Kidney (tissue), 14 donors: Measurements from ENCODE around the gene PPP1R13L. TPM values are rescaled to one million over a fixed set of nuclear protein-coding genes. Genes with fewer than 3 reads are reported as not detected.

ENCODE experiments used
- DNase-seq, 5 donors: peaks; one replicate each; pipeline ENCODE4 v3.0.0-alpha.2; 2013 to 2020
- FAIRE-seq: peaks from 2 replicates; lab custom pipeline; 2012; peaks lifted over from hg19 to GRCh38; lab: Jason Lieb, UNC
- H3K27ac ChIP-seq, 2 donors: one replicate each; pipeline ENCODE4 v1.7.0; 2013; ENCODE audit warnings: low read depth in 2 of 2, low read length in 2 of 2, inconsistent platforms in 1 of 2
- H3K27me3 ChIP-seq: one replicate; pipeline ENCODE4 v1.7.1; 2013; ENCODE audit warnings: low read length, inconsistent platforms; ENCODE audit not compliant: control insufficient read depth, insufficient read depth
- H3K36me3 ChIP-seq, 3 donors: one replicate each; pipeline versions ENCODE4 v1.7.0 to v1.7.1; 2013; ENCODE audit warnings: low read length in 3 of 3, control low read depth in 1 of 3, inconsistent platforms in 1 of 3; ENCODE audit not compliant: insufficient read depth in 3 of 3, control insufficient read depth in 2 of 3
- H3K4me1 ChIP-seq, 3 donors: one replicate each; pipeline versions ENCODE4 v1.7.0 to v1.7.1; 2013; ENCODE audit warnings: low read length in 3 of 3, inconsistent platforms in 1 of 3, low read depth in 1 of 3; ENCODE audit not compliant: control insufficient read depth in 2 of 3, insufficient read depth in 2 of 3
- H3K4me3 ChIP-seq, 3 donors: one replicate each; pipeline versions ENCODE4 v1.7.0 to v1.8.1; 2013; ENCODE audit warnings: low read length in 3 of 3, control low read depth in 1 of 3, inconsistent platforms in 1 of 3
- H3K9ac ChIP-seq, 3 donors: one replicate each; pipeline versions ENCODE4 v1.7.0 to v1.7.1; 2013; ENCODE audit warnings: low read length in 3 of 3, control low read depth in 1 of 3, inconsistent platforms in 1 of 3
- H3K9me3 ChIP-seq, 3 donors: one replicate each; pipeline versions ENCODE4 v1.7.0 to v1.7.1; 2013; ENCODE audit warnings: low read length in 3 of 3, control low read depth in 1 of 3, inconsistent platforms in 1 of 3; ENCODE audit not compliant: control insufficient read depth in 2 of 3, insufficient read depth in 1 of 3
- intact Hi-C: fragments of 100-400 bp; cut with DNase I; formaldehyde crosslinking; loops from one replicate; pipeline ENCODE4 v1.11.1; 2022
- polyA plus RNA-seq: library from polyadenylated mRNA; stranded (reverse); fragments of 350-450 nt; fragmentation: Illumina TruSeq; extraction: RNeasy Lipid Tissue Mini Kit (QIAGEN cat#74804); gene quantifications from one replicate; pipeline ENCODE4 v1.2.3, GENCODE V29; 2014; ENCODE audit warnings: low read depth, low replicate concordance; ENCODE audit not compliant: insufficient read depth
- total RNA-seq: library from RNA; stranded (reverse); fragmentation: NEBNext Ultra II Directional; extraction: Animal tissue kit (Norgen Biotek cat#: 25700); gene quantifications from one replicate; pipeline ENCODE4 v1.2.1, GENCODE V29; 2021
- TF ChIP-seq, protein P1 (sequence below): IDR thresholded peaks from 3 replicates; pipeline ENCODE4 v1.5.1; 2012; ENCODE audit warnings: mild to moderate bottlenecking, moderate library complexity, borderline replicate concordance; ENCODE audit not compliant: insufficient read depth; ENCODE audit errors: extremely low read depth
- donor health status: control.
- donor health status: control.
- donor health status: control.
- donor health status: control.
- donor health status: control.
- donor health status: DM: yes; HTN: yes; CAD: no.
- donor health status: Normal renal cell carcinoma (clear cell type).

PPP1R13L gene
- total and polyA plus RNA-seq, 2 donors from 2014 or later: 21.4 to 32.4 TPM

DNA sequence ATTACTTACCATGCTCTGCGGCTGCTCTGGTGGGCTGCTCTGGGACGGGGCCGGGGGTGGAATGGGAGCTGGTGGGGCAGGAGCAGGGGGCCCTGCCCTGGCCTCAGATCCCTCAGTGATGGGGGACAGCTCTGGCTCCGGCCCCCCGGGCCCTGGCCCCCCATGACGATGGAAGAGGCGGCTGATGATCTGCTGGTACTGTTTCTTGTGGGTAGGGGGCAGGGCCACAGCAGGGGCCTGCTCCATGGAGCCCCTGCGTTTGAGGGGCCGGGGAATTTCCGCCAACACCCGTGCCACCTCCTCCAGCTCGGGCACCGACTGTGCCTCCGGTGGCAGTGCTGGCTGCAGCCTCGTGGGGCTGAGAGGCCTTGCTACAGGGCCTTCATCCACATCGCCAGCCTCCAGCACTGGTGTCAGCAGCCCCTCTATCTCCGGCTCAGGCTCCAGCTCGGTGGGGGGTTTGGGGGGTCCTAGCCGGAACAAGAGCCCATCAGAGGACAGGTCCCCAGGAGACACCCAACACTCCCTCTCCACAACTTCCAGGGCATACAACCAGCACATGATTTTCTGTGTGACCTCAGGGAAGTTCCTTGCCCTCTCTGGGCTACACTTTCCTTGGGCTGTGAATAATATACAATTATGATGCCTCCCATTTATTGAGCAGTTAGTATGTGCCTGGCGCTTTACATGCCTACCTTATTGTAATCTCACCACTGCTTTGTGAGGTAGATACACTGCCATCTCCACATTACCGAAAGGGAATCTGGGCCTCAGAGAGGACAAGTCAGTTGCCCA, 12.8 kb downstream of the PPP1R13L start:
- no peaks in the 10 kb centered on the region for H3K4me1 ChIP-seq
- TF ChIP-seq, protein P1, sequence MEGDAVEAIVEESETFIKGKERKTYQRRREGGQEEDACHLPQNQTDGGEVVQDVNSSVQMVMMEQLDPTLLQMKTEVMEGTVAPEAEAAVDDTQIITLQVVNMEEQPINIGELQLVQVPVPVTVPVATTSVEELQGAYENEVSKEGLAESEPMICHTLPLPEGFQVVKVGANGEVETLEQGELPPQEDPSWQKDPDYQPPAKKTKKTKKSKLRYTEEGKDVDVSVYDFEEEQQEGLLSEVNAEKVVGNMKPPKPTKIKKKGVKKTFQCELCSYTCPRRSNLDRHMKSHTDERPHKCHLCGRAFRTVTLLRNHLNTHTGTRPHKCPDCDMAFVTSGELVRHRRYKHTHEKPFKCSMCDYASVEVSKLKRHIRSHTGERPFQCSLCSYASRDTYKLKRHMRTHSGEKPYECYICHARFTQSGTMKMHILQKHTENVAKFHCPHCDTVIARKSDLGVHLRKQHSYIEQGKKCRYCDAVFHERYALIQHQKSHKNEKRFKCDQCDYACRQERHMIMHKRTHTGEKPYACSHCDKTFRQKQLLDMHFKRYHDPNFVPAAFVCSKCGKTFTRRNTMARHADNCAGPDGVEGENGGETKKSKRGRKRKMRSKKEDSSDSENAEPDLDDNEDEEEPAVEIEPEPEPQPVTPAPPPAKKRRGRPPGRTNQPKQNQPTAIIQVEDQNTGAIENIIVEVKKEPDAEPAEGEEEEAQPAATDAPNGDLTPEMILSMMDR: no peak
- no peak overlapping the region for H3K4me3 ChIP-seq
- H3K9ac ChIP-seq: no peak overlapping the region
- FAIRE-seq (no peak), DNase-seq (no peak)
- H3K9me3 ChIP-seq: no peaks in the 10 kb centered on the region
- no peaks in the 10 kb centered on the region for H3K36me3 ChIP-seq
- intact Hi-C loops: no loop called here
- no peak overlapping the region for H3K27ac ChIP-seq
- peaks cover 5% of the 10 kb centered on the region for H3K27me3 ChIP-seq

DNA sequence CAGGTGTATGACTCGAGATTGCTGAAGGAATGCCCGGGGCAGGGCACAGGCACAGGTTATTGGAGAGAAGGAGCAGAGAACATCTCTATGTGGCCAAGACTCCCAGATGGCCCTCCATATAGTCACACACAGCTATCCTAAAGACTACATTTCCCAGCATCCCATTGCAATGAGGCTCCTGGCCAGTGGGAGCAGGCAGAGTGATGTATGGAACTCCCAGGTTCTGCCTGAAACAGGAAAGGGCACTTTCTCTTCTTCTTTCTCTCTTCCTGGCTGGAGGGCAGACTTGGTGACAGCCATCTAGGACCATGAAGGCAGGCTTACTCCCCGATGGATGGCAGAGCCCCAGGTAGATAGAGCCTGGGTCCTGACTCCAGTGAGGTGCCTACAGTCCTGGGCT, 13.5 kb downstream of the PPP1R13L start:
- H3K9ac ChIP-seq: no peak overlapping the region
- H3K27me3 ChIP-seq: peaks cover 5% of the 10 kb centered on the region
- FAIRE-seq (no peak), DNase-seq (no peak)
- no peak overlapping the region for H3K4me3 ChIP-seq
- H3K9me3 ChIP-seq: no peaks in the 10 kb centered on the region
- intact Hi-C loops: no loop called here
- H3K4me1 ChIP-seq: no peaks in the 10 kb centered on the region
- no peak overlapping the region for H3K27ac ChIP-seq
- H3K36me3 ChIP-seq: no peaks in the 10 kb centered on the region
- TF ChIP-seq, protein P1: no peak

DNA sequence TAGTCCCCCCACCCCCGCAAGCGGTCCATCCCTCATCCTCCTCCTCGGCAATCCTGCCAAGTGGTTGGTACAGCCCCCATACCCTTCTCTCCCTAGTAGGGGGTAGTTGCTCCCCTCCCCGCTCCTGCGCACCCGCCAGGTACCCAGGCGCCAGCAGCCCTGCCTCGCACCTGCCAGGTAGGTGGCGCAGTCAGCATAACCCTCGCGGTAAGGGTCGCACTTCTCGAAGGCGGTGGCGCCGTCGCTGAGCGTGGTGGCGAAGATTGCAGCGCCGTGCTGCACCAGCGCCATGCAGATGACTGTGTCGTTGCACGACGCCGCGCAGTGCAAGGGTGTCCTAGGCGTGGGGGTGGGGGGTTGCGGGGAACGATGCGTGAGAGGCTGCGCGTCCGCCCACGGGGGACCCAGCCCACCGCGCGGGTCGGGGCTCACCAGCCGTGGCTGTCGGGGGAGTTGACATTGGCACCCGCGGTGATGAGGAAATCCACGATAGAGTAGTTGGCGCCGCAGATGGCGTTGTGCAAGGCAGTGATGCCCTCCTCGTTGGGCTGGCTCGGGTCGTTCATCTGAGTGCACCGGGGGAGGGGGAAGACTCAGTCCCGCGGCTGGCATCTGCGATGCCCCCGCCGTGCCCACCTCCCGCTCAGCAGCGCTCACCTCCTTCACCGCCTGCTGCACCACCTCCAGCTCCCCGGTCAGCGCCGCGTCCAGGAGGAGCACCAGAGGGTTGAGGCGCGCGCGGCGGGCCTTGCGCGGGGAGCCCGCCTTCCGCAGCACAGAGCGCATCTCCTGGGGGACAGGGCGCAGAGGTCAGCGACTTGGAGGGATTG, 19.3 kb downstream of the PPP1R13L start:
- no peaks in the 10 kb centered on the region for H3K9me3 ChIP-seq
- H3K9ac ChIP-seq: no peak overlapping the region
- TF ChIP-seq, protein P1: no peak
- H3K4me3 ChIP-seq: no peak overlapping the region
- H3K27me3 ChIP-seq: peaks cover 15% of the 10 kb centered on the region
- peaks cover 0 to 3% (median 0%) of the 10 kb centered on the region in 3 donors for H3K4me1 ChIP-seq
- FAIRE-seq (no peak), DNase-seq (no peak)
- intact Hi-C loops: no loop called here
- no peak overlapping the region for H3K27ac ChIP-seq
- no peaks in the 10 kb centered on the region for H3K36me3 ChIP-seq
